LHCN-M2 (cell line): ENCODE results near the gene PTOV1. TPM values are rescaled to one million over a fixed set of nuclear protein-coding genes. Genes with fewer than 3 reads are reported as not detected.
A peak's percentile ranks its signal among the peaks of the same experiment; 100 is the strongest.

ENCODE experiments used
- DNase-seq: peaks from one replicate; pipeline ENCODE4 v3.0.0-alpha.2; 2012; ENCODE audit warnings: low read depth
- total RNA-seq: library from RNA; depleted of rRNA; stranded (reverse); fragments of >200 nt; gene quantifications from 2 replicates; pipeline ENCODE4 v1.2.3, GENCODE V29; 2014

Gene PTOV1
- total RNA-seq, 1 experiment from 2014 or later: 93.5 TPM

GRCh38 chr19:49888510-49888824 lies 37.5 kb downstream of the PTOV1 start:
- DNase-seq: no peak

- DNase-seq: no peak
Measured at GRCh38 chr19:49889038-49889686, 38.2 kb downstream of the PTOV1 start.

- peak; percentile 36 for DNase-seq
Measured at GRCh38 chr19:49889687-49890348, 38.9 kb downstream of the PTOV1 start.

- no peak for DNase-seq
Measured at GRCh38 chr19:49890349-49891311, 39.7 kb downstream of the PTOV1 start.

- no peak for DNase-seq
Measured at GRCh38 chr19:49891393-49891792, 40.4 kb downstream of the PTOV1 start.

- no peak for DNase-seq
Measured at GRCh38 chr19:49892716-49893115, 41.8 kb downstream of the PTOV1 start.

- DNase-seq: no peak
Measured at GRCh38 chr19:49894011-49894664, 43.2 kb downstream of the PTOV1 start.

GRCh38 chr19:49894879-49895565 lies 44.1 kb downstream of the PTOV1 start:
- DNase-seq: no peak

GRCh38 chr19:49895566-49896297 lies 44.8 kb downstream of the PTOV1 start:
- no peak for DNase-seq

- peak; percentile 46 for DNase-seq
Measured at GRCh38 chr19:49896863-49897621, 46.1 kb downstream of the PTOV1 start, which contains the start of gene IL4I1. Gene IL4I1, minus strand, starts transcription at chr19:49896887. Its CDS starts 727 bp downstream, at chr19:49896160.

GRCh38 chr19:49904136-49904535 lies 53.2 kb downstream of the PTOV1 start:
- DNase-seq: no peak

- DNase-seq: no peak
Measured at GRCh38 chr19:49906879-49907564, 56.1 kb downstream of the PTOV1 start.

GRCh38 chr19:49907745-49908446 lies 56.9 kb downstream of the PTOV1 start:
- DNase-seq: no peak

- no peak for DNase-seq
Measured at GRCh38 chr19:49908480-49909420, 57.8 kb downstream of the PTOV1 start.

GRCh38 chr19:49910179-49910578 lies 59.2 kb downstream of the PTOV1 start:
- DNase-seq: no peak
